Fibroblast of gingiva (primary cell): ENCODE data around the gene ZNF274.
"Not testable (repeated sequence)": the region's sequence is repeated elsewhere in the genome, so short reads cannot be mapped to it uniquely, and the experiment has no call there.

Experiments
- DNase-seq: peaks from one replicate; pipeline ENCODE4 v3.0.0-alpha.2; 2011; ENCODE audit warnings: low read depth

ZNF274 gene

DNA sequence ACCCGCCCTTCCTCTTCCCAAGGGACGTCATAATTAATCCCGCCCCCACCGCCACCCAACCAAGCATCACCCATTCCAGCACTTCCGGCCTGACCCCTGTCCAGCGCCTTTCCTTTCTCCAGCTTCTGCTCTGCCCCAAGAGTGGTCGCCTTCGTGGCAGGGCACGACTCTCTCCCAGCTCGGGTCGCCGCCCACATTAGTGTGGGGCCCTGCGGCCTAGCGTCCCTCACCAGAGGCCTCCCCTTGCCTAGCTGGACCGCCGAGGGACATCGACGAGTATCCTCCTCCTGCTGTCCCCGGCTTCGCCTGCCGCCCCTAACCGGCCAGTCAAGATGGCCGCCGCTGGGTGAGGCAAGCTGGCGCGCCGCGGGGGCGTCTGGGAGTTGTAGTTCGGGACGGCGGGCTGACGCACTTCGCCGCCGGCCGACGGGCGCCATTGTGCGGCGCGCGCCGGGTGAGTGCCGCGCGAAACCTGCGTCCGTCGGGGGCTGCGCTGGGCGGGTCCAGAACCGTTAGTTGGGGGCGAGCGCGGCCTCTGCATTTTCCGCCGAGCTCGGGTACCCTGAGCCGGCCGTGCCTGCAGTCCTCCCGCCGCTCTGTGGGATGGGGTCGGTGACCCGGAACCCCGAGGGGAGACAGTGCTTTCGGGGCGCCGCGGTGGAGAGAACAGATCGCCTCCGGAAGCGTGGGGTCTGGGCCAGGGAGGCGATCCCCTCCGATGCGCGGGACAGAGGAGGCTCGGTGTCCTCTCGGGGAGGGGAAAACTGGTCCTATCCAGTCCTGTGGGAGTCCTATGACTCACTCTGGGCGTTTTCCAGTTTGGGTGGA lies at the start of gene ZNF274:
ZNF274 (plus strand) TSS at position 73 of the 828 bp plus-strand sequence. CDS start 905 bp downstream, outside the sequence.
- peak; percentile 93 for DNase-seq

DNA sequence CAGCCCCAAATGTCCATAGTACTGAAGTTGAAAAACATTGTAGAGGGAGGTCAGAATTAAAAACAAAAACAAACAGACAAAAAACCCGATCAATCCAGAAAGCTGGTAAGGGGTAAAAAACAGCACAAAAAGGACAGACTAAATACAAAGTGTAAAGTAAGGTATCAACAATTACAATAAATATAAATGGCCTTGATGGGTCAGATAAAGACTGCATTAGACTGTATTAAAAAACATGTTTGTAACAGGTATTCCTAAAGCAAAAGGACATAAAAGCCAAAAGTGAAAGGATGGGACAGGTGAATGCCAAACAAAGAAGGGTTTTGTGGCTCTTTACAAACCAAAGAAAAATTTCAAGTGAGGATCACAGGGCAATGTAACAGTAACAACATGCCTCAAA lies 48.6 kb upstream of the ZNF274 start:
- no peak for DNase-seq

DNA sequence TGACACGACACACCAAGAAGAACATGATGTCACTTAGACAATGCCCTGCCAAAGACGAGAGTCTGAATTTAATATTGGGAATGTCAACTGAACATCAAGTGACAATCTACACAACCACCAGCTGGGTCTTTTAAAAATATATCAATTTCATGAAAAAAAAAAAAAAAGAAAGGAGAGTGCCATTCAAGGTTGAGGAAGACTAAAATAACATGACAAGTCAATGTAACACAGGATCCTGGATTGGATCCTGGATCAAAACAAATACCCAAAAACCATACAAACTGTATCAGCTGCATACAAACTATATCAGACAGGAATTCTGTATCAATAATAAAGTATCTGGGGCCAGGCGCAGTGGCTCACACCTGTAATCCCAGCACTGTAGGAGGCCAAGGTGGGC lies 37.0 kb upstream of the ZNF274 start:
- no peak for DNase-seq

DNA sequence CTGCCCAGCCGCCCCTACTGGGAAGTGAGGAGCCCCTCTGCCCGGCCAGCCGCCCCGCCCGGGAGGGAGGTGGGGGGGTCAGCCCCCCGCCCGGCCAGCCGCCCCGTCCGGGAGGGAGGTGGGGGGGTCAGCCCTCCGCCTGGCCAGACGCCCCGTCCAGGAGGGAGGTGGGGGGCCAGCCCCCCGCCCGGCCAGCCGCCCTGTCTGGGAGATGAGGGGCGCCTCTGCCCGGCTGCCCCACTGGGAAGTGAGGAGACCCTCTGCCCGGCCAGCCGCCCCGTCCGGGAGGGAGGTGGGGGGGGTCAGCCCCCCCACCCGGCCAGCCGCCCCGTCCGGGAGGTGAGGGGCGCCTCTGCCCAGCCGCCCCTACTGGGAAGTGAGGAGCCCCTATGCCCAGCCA lies 35.4 kb upstream of the ZNF274 start:
- not testable (repeated sequence) for DNase-seq

DNA sequence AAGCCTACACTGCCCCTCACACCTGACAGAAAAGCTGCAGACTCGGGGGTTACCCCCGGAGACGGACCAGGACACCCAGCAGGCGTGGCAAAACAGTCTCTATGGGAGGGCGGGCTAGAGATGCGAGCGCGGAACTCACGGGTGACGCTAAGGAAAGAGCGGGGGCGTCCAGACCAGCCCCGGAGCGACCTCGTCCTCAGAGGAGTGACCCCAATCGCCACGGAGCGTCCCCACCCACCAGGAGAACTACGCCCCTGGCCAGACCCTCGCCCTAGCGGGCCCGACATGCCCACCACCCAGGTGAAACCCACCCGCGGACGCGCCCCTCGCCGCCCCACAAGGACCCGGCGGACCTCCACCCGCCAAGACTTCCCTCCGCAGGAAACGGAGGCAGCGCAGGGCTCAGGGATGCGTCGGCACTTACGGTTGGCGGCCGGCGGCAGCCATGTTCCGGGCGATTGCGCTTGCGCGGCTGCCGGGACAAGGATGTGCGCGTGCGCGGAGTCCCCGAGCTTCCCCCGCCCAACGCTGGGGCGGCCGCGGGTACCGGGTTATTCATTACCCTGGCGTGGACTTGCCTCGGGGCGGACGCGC lies 32.4 kb upstream of the ZNF274 start, which contains the start of gene ZNF329:
ZNF329 (minus strand) TSS at position 462 of the 594 bp plus-strand sequence. CDS start 21,286 bp downstream, outside the sequence.
- peak; percentile 76 for DNase-seq

DNA sequence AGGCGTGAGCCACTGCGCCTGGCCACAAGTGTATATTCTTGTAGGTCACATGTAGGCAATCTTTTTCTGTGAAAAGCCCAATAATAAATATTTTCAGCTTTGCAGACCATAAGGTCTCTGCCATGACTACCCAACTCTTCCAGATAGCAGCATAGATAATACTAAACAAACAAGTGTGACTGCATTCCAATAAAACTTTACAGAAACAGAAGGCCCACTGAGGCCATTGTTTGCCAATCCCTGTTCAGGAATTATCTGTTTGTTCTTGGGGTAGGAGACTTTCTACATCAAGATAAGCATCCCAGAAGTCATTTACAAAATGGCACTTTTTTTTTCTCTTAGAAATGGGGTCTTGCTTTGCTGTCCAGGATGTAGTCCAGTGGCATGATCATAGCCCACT lies 29.5 kb upstream of the ZNF274 start:
- DNase-seq = no peak

DNA sequence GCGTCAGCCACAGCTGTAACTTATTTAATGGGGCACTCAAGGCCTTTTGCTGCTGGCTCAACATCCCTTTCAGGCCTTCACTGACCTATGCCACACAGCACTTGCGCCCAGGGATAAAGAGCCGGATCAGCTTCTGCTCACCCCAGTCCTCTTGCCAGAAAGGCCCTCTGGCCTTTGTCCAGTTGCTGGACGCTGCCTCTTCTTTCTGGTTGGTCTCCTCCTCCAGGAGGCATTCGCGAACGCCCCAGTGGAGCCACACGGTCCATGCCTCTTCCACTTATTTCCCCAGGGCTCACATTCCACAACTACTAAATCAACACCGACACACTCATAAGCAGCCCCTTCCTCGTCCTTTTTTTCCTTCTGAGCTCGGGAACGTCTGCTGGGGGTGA lies 28.6 kb upstream of the ZNF274 start:
- peak; percentile 76 for DNase-seq

DNA sequence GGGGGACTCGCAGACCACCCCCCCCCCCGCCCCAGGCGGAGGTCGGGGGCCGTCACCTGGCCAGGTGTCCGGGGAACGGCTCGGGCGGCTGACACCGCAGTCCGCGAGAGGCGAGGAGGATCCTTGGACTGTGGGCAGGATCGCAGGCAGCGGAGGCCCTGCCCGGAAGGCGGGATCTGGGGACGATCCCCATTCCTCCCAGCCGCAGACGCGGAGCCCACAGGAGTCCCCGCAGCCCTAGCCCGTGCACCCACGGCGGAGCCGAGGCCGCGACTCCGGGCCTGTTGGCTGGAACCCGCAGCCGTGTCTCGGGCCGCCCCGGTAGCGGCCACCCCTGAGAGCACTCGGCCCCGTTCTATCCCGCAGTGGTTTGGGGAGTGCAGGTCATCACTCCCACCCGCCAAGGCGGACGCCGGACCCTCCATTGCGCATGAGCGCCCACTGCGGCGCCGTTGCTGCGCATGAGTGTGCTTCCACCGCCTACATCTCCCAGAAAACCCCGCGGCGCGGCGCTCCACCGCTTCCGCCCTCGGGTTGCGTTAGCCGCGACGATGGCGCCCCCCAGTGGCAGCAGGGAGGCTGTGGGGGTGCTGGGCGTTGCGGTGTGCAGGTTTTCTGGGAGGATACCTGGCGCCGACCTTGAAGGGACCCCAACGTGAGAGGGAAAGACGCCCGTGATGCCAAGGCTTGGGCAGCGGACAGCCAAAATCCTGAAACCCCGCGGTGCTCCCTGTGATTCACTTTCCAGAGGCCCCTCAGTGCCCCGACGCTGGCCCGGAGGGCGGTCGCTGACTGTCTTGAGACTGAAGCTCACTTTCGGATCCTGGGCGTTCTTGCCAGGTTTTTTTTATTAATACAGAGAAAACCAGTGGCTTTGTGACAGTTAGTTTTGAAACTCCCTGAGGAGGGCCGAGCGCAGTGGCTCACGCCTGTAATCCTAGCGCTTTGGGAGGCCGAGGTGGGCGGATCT lies 27.9 kb upstream of the ZNF274 start:
- DNase-seq = peak; percentile 91

DNA sequence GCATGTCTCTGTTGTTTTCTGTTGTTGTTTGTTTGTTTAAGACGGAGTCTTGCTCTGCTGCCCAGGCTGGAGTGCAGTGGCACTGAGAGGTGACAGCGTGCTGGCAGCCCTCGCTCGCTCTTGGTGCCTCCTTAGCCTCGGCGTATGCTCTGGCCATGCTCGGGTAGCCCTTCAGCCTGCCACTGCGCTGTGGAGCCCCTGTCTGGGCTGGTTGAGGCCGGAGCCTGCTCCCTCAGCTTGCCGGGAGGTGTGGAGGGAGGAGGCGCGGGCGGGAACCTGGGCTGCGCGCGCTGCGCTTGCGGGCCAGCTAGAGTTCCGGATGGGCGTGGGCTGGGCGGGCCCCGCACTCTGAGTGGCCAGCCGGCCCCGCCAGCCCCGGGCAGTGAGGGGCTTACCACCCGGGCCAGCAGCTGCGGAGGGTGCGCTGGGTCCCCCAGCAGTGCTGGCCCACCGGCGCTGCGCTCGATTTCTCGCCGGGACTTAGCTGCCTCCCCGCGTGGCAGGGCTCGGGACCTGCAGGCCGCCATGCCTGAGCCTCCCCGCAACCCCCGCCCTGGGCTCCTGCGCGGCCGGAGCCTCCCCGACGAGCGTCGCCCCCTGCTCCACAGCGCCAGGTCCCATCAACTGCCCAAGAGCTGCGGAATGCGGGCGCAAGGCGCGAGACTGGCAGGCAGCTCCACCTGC lies 25.7 kb upstream of the ZNF274 start:
- DNase-seq = no peak

DNA sequence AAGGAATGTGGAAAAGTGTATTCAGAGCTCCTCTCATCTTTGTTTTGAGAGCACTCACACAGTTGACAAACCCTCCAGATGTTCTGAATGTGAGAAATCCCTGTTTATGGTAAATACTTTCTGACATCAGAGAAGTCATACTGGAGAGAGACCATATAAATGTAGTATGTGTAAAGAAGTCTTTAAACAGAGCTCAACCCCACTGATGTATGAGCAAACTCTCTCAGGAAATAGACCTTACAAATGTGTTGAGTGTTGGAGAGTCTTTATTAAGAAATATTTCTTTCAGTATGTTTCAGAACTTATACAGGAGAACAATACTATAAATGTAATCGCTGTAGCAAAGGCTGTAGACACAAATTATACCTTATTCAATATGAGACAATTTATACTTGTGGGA lies 16.6 kb upstream of the ZNF274 start:
- DNase-seq = no peak

DNA sequence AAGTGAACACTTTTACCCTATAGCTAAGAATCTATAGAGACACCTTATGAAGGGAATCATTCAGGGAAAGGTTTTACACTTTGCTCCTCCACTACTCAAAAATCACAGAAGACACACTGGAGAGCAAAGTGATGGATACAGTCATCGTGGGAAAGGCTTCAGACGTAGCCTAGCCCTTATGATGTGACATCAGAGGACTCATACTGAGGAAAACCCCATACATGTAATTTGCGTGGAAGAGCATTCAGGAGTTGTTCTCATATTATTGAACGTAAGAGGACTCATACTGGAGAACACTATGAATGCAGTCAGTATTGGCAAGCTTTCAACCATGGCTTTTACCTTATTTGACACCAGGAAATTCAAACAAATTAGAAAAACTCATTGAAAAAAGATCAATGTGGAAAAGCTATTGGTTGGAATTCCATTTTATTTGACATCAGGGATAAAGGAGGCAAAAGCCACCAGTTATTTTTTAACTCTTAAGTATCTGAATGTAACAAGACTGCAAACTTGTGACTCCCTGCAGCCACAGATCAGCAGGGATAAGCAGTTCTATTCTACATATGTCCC lies 16.1 kb upstream of the ZNF274 start:
- DNase-seq = no peak

DNA sequence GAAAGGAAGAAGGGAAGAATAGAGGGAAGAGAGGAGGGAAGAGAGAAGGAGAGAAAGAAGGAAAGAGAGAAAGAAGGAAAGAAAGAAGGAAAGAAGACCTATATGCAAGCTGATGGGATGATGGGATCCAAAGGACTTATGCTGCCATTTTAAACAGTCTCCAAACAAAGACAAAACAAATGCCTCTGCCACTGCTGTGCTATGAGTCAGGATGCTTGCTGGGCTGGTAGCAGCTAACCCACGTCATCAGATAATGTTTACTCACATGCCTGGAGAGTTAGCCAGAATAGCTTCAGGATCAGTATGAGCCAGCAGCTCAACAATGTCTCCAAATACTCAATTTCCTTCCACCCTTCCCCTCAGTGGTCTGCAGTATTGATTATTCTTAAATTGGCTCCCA lies 12.0 kb upstream of the ZNF274 start:
- DNase-seq = no peak

DNA sequence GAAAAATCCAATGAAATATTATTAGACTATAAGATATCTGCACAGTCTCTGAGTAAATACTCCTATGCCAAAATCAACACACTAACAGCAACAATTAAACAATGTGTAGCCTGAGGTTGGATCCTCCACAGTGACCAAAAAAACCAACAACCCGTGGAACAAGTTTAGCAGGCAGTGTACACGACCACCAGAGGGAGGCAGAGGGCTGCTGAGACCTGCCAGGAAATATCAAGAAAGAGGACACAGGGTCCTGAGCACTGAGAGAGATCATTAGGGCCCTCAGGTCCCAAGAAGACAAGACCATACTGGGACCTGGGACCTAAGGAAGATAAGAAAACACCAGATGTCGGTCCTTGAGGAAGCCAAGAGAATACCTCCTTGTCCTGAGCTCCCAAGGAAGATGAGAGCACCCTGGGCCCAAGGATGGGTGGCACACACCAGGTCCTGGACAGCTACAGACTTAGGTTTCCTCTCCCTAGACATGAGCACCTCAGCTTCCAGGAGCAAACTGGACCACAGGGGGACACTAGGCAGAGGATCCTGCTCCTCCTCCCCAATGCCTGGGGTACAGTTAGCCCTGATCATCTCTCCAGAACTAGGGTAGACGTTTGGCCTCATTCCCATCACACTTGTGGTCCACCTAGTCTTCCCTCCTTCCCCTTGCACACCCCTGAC lies 822 bp upstream of the ZNF274 start:
- DNase-seq = no peak

DNA sequence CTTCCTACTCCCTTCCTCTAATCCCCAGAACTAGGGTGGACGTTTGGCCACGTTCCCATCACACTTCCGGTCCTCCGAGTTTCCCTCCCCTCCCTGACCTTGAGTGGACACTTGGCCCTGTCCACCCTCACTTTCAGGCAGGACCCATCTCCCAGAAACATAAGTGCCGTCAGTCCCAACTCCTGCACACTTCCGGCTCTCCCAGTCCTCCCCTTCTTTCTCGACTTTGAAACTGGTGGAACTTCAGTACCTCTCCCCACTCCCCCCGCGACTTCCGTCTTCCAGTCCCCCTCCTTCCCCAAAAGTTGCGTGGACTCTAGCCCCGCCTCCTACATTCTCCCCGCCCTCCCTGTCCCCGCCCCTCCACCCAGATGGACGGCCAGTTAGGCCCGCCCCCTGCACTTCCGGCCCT lies 278 bp upstream of the ZNF274 start:
- DNase-seq = no peak

DNA sequence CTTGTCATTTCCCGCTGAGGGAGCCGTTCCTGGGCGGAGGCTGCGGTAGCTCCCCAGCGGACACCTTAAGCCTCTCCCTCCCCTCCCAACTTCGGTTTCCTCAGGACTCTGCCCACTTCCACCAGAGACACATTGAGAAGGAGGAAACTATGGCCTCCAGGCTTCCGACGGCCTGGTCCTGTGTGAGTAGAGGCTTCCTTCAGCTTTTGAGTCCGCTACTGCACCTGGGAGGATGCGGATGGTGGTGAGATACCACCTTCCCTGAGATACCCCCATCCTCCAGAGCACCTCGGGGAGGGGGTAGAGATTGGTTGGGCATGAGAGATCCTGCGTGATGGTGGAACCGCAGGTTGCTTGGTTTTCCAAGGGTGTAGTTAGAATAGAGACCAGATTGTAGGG lies 955 bp downstream of the ZNF274 start:
- DNase-seq = no peak

DNA sequence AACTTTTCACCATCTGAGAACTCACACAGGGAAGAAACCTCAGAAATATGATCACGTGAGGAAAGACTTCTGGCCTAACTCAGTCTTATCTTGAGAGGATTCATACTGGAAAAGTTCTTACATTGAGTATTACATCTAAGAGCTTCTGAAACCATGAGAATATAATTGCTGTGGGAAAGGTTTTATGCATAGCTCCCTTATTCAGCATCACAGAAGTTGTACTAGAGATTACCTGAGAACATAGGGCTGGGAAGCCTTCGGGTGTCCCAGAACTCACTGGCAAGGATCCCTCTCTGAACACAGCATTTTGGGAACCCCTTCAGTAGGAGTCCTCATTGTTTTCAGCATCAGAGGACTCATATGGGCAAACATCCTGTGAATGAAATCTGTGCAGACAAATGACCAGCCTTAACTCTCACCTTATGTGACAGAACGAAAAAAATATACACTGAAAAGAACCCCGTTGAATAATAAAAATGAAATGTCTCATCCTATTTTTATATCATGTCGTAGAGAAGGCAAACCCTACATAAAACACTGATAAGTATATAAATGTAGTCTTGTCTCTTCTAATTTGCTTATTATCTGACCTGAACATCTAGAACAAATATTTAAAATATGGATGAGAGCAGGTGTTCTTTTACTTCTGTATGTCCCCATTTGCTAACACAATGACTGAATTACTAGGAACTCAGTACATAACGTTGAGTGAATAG lies 14.2 kb downstream of the ZNF274 start:
- DNase-seq = peak; percentile 15

DNA sequence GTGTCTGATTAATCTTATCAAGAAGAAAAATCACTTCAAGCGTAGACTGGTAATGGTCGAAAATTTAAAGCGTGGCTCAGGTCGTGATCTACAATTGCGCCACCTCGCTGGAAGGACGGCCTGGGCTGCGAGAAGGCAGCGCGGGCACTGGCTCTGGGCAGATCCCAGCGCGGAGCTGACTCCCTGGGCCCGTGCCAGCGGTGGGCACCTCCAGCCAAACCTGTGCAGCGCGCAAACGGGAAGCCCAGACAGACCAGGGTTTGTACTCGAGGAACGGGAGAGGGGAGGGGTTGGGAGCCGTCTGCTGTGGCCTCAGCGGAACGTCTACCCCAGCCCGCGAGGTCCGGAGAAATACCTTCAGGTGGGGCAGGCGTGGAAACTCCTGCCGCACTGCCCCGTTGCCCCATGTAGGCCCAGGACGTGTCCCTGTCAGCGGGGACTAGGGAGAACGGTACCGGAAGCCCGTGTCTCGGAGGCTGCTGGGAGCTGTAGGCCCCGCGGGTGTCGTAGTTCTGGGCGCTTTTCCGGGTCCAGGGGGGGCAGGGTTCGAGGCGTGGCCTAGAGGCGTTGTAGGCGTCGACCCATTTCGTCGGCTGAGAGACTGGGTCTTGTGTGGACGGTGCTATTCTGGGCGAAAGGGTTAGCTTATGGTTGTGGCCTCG lies 21.1 kb downstream of the ZNF274 start:
- DNase-seq = no peak

DNA sequence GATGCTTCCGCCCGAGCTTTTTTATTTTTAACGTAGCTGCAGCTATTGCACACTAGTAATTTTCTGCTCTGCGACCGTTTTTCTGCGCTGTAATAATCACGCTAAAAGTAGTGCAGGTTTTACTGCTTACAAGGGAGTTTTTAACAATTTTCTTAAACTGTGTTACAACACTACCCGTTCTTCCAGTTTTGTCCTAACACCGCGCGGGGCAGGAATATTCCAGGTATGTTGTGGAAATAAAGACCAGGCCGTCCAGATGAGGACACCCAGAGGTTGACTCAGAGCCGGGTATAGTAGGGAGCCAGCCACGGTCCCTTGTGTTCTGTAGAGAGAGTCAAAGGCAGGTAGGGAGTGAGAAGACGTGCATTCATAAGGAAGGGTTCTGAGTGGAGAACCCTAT lies 21.7 kb downstream of the ZNF274 start:
- no peak for DNase-seq

DNA sequence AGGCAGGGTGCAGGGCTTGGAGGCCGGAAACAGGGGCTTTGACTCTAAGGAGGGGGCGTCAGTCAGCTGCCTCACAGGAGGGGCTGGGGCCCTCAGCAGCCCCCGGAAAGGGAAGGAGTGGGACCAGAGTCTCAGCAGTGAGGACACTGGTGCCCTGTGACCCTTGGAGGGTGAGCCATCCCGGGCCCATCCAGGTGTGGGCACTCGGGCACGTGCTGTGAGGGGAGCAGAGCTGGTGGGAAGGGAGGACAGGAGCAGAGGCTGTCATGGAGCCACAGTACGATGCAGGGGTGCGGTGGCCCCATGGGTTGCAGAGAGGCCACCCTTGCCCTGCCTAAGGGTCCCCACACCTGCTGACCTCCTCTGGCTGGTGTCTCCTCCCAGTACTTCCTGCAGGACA lies 26.7 kb downstream of the ZNF274 start:
- no peak for DNase-seq
